RPMI7951 (cell line): ENCODE data around the gene TXNDC11. TPM values are rescaled to one million over a fixed set of nuclear protein-coding genes. Genes with fewer than 3 reads are reported as not detected.

Experiments used
- DNase-seq: peaks from one replicate; pipeline ENCODE4 v3.0.0-alpha.2; 2012; ENCODE audit warnings: low read depth
- total RNA-seq: library from RNA; depleted of rRNA; stranded (reverse); fragments of >200 nt; shearing (Covaris generic); gene quantifications from 2 replicates; pipeline ENCODE4 v1.2.3, GENCODE V29; 2014; rRNA removed

TXNDC11 gene
- total RNA-seq, 1 experiment from 2014 or later = 21.7 TPM

DNA sequence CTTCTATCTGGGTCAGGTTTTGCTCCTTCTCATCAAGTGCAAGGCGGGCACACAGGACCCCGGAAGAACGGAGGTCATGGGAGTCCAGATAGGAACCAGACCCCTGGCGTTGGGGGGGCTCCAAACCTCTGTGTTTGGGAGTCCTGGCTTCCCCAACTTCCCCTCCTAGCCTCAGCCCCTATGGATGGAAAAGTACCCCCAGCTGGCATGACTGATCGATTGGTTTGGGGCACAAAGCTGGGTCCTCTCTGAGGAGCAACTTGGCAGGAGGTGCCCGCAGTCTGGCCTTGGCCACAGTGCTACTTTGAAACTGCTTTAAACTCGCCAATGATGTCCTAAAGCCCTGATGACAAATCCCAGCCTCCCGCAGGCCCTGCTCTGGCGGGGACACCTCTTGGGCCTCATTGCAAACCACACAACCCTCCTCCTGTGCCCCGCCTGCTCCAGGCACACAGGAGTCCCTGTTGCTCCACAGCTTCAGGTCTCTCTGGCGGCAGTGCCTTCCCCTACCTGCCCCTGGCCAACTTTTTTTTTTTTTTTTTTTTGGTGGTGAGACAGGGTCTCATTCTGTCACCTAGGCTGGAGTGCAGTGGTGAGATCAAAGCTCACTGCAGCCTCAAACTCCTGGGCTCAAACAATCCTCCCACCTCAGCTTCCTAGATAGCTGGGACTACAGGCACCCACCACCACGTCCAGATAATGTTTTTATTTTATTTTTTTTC is 112.5 kb downstream of the TXNDC11 start:
- no peak for DNase-seq

Other genes starting within 250 kb of the TXNDC11 start
- gene LITAF, start 155.9 kb downstream of the TXNDC11 start, total RNA-seq = 26.5 and 28.1 TPM in 2 replicates
- 7.1 and 7.2 TPM in 2 replicates for gene SNN, start 74.4 kb downstream of the TXNDC11 start, total RNA-seq
- 22.1 and 32.4 TPM in 2 replicates for gene ZC3H7A, start 54.4 kb upstream of the TXNDC11 start, total RNA-seq
- 118 and 137 TPM in 2 replicates for gene RSL1D1, start 108.7 kb upstream of the TXNDC11 start, total RNA-seq
- gene GSPT1, start 173.1 kb upstream of the TXNDC11 start, total RNA-seq = 77.2 and 102 TPM in 2 replicates
- gene NPIPB2, start 199.2 kb upstream of the TXNDC11 start, total RNA-seq = 1.3 and 5.0 TPM in 2 replicates
- 0.48 TPM in 1 of 2 replicates, not detected in the other for gene TNFRSF17, start 222.4 kb upstream of the TXNDC11 start, total RNA-seq
- 4.9 and 9.9 TPM in 2 replicates for gene SNX29, start 233.9 kb upstream of the TXNDC11 start, total RNA-seq